A673 (cell line): ENCODE data around the gene DDX27. TPM values are rescaled to one million over a fixed set of nuclear protein-coding genes. Genes with fewer than 3 reads are reported as not detected.

Experiments used
- BruUV-seq: library from RNA; stranded (reverse); fragments of 400-500 nt; replicated peaks from 2 replicates; lab custom pipeline; 2021; lab: Mats Ljungman, UMichigan
- CTCF ChIA-PET: fragments of 300-600 bp; sonication (Branson Sonifier 250); formaldehyde crosslinking; loops from one replicate; lab custom pipeline; 2022; ENCODE audit warnings: antibody characterized with exemption; lab: Charles Lee
- POLR2A ChIA-PET: fragments of 300-600 bp; sonication (Branson Sonifier 250); formaldehyde crosslinking; loops from one replicate; lab custom pipeline; 2022; ENCODE audit warnings: antibody characterized with exemption; ENCODE audit not compliant: low non-redundant PET; lab: Charles Lee
- DNase-seq: peaks from one replicate; pipeline ENCODE4 v3.0.0-alpha.2; 2015; ENCODE audit warnings: low spot score
- H3K27ac ChIP-seq: fragments of 200-600 bp; sonication (generic); 2 replicates; pipeline ENCODE4 v1.5.1; 2016; ENCODE audit warnings: mixed run types, low read depth, mild to moderate bottlenecking, mixed read lengths, antibody characterized with exemption, low read length; ENCODE audit not compliant: poor library complexity, severe bottlenecking
- H3K27me3 ChIP-seq: fragments of 200-600 bp; sonication (generic); replicated peaks from 2 replicates; pipeline ENCODE4 v1.6.1; 2017; ENCODE audit warnings: mixed run types, low read depth, mild to moderate bottlenecking, mixed read lengths, antibody characterized with exemption, low read length; ENCODE audit not compliant: insufficient read depth, poor library complexity
- H3K36me3 ChIP-seq: fragments of 200-600 bp; sonication (generic); 2 replicates; pipeline ENCODE4 v1.6.1; 2016; ENCODE audit warnings: mixed run types, mild to moderate bottlenecking, mixed read lengths, antibody characterized with exemption, low read length; ENCODE audit not compliant: insufficient read depth, poor library complexity, severe bottlenecking
- H3K4me1 ChIP-seq: fragments of 200-600 bp; sonication (generic); 2 replicates; pipeline ENCODE4 v1.6.1; 2017; ENCODE audit warnings: mixed run types, mild to moderate bottlenecking, mixed read lengths, antibody characterized with exemption, low read length; ENCODE audit not compliant: insufficient read depth, poor library complexity, severe bottlenecking
- H3K4me3 ChIP-seq: fragments of 200-600 bp; sonication (generic); 2 replicates; pipeline ENCODE4 v1.5.1; 2016; ENCODE audit warnings: low read depth, mixed run types, mild to moderate bottlenecking, mixed read lengths, low read length; ENCODE audit not compliant: poor library complexity, severe bottlenecking
- H3K9me3 ChIP-seq: fragments of 200-600 bp; sonication (generic); 2 replicates; pipeline ENCODE4 v1.6.1; 2016; ENCODE audit warnings: mixed run types, low read depth, mild to moderate bottlenecking, mixed read lengths, antibody characterized with exemption, low read length; ENCODE audit not compliant: poor library complexity, severe bottlenecking
- CTCF ChIP-seq: fragments of 300-800, 200-600 bp; sonication (generic); conservative IDR thresholded peaks from 2 replicates; pipeline ENCODE4 v1.5.1; 2017; ENCODE audit warnings: low read depth, mild to moderate bottlenecking, antibody characterized with exemption, low read length, moderate library complexity, mixed read lengths
- EZH2 ChIP-seq: fragments of 200-600 bp; sonication (generic); IDR thresholded peaks from 2 replicates; pipeline ENCODE4 v1.6.1; 2017; ENCODE audit warnings: borderline replicate concordance, low read depth, mild to moderate bottlenecking, mixed read lengths, antibody characterized with exemption, low read length; ENCODE audit not compliant: poor library complexity, severe bottlenecking
- intact Hi-C: fragments of 100-400 bp; cut with micrococcal nuclease; formaldehyde crosslinking; loops from one replicate; pipeline ENCODE4 v1.10.0; 2022; ENCODE audit not compliant: unreplicated experiment
- total RNA-seq: library from RNA; stranded (reverse); gene quantifications from 2 replicates; pipeline ENCODE4 v1.2.3, GENCODE V29; 2021

DDX27 gene
- total RNA-seq, 1 experiment from 2014 or later, result 62.4 TPM

- peaks cover 35% of the 10 kb centered on the region for H3K4me1 ChIP-seq
- ChIA-PET CTCF (no interaction called here), POLR2A (no interaction called here)
- H3K4me3 ChIP-seq, result no peak overlapping the region
- no TSS peak for BruUV-seq
- H3K27me3 ChIP-seq, result no peaks in the 10 kb centered on the region
- H3K9me3 ChIP-seq, result no peaks in the 10 kb centered on the region
- TF ChIP-seq CTCF (no peak), EZH2 (no peak)
- DNase-seq, result no peak
- intact Hi-C loops, result no loop called here
- no peaks in the 10 kb centered on the region for H3K36me3 ChIP-seq
- H3K27ac ChIP-seq, result no peak overlapping the region
These were observed 34.5 kb upstream of the DDX27 start for GRCh38 chr20:49184691-49185070.

GRCh38 chr20:49185071-49185761, 34.0 kb upstream of the DDX27 start:
- H3K9me3 ChIP-seq, result no peaks in the 10 kb centered on the region
- BruUV-seq, result no TSS peak
- intact Hi-C loops, result no loop called here
- H3K4me3 ChIP-seq, result no peak overlapping the region
- H3K4me1 ChIP-seq, result peaks cover 29% of the 10 kb centered on the region
- no peak for TF ChIP-seq CTCF
- TF ChIP-seq EZH2, result no peak
- peak overlapping the region; percentile 30 for H3K27ac ChIP-seq
- DNase-seq, result no peak
- no peaks in the 10 kb centered on the region for H3K27me3 ChIP-seq
- ChIA-PET POLR2A (interaction anchor here (0.6 kb wide), 2 partner anchors 65 to 507 kb away, joined by 5 to 6 read pairs; no protein-coding TSS in a partner anchor), CTCF (no interaction called here)
- H3K36me3 ChIP-seq, result no peaks in the 10 kb centered on the region

- no peaks in the 10 kb centered on the region for H3K36me3 ChIP-seq
- H3K4me3 ChIP-seq, result peak overlapping the region; percentile 58
- no peaks in the 10 kb centered on the region for H3K27me3 ChIP-seq
- BruUV-seq, result TSS peak; percentile 38
- ChIA-PET CTCF (interaction anchor here (0.6 kb wide), 1 partner anchor 19 kb away, joined by 4 read pairs; no protein-coding TSS in a partner anchor), POLR2A (interaction anchor here (0.6 kb wide), 1 partner anchor 235 kb away, joined by 17 read pairs; no protein-coding TSS in a partner anchor)
- peaks cover 18% of the 10 kb centered on the region for H3K4me1 ChIP-seq
- intact Hi-C loops, result no loop called here
- DNase-seq, result peak; percentile 62
- H3K9me3 ChIP-seq, result no peaks in the 10 kb centered on the region
- H3K27ac ChIP-seq, result peak overlapping the region; percentile 87
- TF ChIP-seq EZH2 (no peak), CTCF (no peak)
These were observed 32.5 kb upstream of the DDX27 start for GRCh38 chr20:49186535-49187329.
